Osteoblast (primary cell): ENCODE measurements around the gene SDF2. TPM values are rescaled to one million over a fixed set of nuclear protein-coding genes. Genes with fewer than 3 reads are reported as not detected.
A peak's percentile ranks its signal among the peaks of the same experiment; 100 is the strongest.

Experiments
- DNase-seq: peaks from one replicate; pipeline ENCODE4 v3.0.0; 2011; ENCODE audit warnings: low spot score, mixed read lengths; ENCODE audit not compliant: insufficient read length; ENCODE audit errors: missing footprints
- H2AFZ ChIP-seq: 2 replicates; pipeline ENCODE4 v1.6.0; 2011; ENCODE audit warnings: mild to moderate bottlenecking, low read length
- H3K27ac ChIP-seq: 2 replicates; pipeline ENCODE4 v1.5.1; 2011; ENCODE audit warnings: mild to moderate bottlenecking, low read depth, low read length, moderate library complexity
- H3K27me3 ChIP-seq: 2 replicates; pipeline ENCODE4 v1.6.0; 2012; ENCODE audit warnings: mild to moderate bottlenecking, control low read depth, inconsistent platforms, low read length, moderate library complexity; ENCODE audit not compliant: insufficient read depth
- H3K36me3 ChIP-seq: 2 replicates; pipeline ENCODE4 v1.5.1; 2011; ENCODE audit warnings: mild to moderate bottlenecking, low read length, control low read depth, moderate library complexity; ENCODE audit not compliant: insufficient read depth
- H3K4me1 ChIP-seq: 2 replicates; pipeline ENCODE4 v1.5.1; 2011; ENCODE audit warnings: mild to moderate bottlenecking, low read length, control low read depth, moderate library complexity; ENCODE audit not compliant: insufficient read depth
- H3K4me2 ChIP-seq: 2 replicates; pipeline ENCODE4 v1.6.0; 2011; ENCODE audit warnings: mild to moderate bottlenecking, low read length; ENCODE audit not compliant: insufficient read depth
- H3K4me3 ChIP-seq: fragments of 200-600 bp; sonication (generic); 3 replicates; pipeline ENCODE4 v1.5.1; 2012; ENCODE audit warnings: mild to moderate bottlenecking, low read length, inconsistent platforms; ENCODE audit not compliant: insufficient read depth
- H3K79me2 ChIP-seq: 2 replicates; pipeline ENCODE4 v1.6.0; 2012; ENCODE audit warnings: mild to moderate bottlenecking, low read length, control low read depth, inconsistent platforms; ENCODE audit not compliant: insufficient read depth
- H3K9me3 ChIP-seq: 2 replicates; pipeline ENCODE4 v1.5.1; 2011; ENCODE audit warnings: low read depth, low read length, control low read depth
- H4K20me1 ChIP-seq: 2 replicates; pipeline ENCODE4 v1.6.0; 2012; ENCODE audit warnings: mild to moderate bottlenecking, low read length, control low read depth; ENCODE audit not compliant: insufficient read depth
- CTCF ChIP-seq: IDR thresholded peaks from 2 replicates; pipeline ENCODE4 v1.5.1; 2011; ENCODE audit warnings: mild to moderate bottlenecking, low read depth, low read length, moderate library complexity; ENCODE audit errors: extremely low read depth
- total RNA-seq: library from RNA; depleted of rRNA; stranded (reverse); fragments of >200 nt; gene quantifications from 2 replicates; pipeline ENCODE4 v1.2.3, GENCODE V29; 2012

Gene SDF2
- total RNA-seq, 1 donor = 40.9 TPM

- Histone ChIP-seq H3K36me3 (peaks cover 83% of the 10 kb centered on the region), H4K20me1 (peaks cover 6% of the 10 kb centered on the region), H3K4me1 (no peaks in the 10 kb centered on the region), H3K27ac (no peak overlapping the region), H2AFZ (no peak overlapping the region), H3K9me3 (no peaks in the 10 kb centered on the region), H3K27me3 (no peaks in the 10 kb centered on the region), H3K4me3 (no peak overlapping the region), H3K4me2 (no peak overlapping the region), H3K79me2 (no peaks in the 10 kb centered on the region)
- no peak for TF ChIP-seq CTCF
- no peak for DNase-seq
These were observed 38.6 kb upstream of the SDF2 start for GRCh38 chr17:28700278-28700677.

- Histone ChIP-seq H3K4me2 (no peak overlapping the region), H3K4me1 (no peaks in the 10 kb centered on the region), H3K27ac (no peak overlapping the region), H3K36me3 (peaks cover 100% of the 10 kb centered on the region), H2AFZ (no peak overlapping the region), H3K9me3 (no peaks in the 10 kb centered on the region), H3K79me2 (no peaks in the 10 kb centered on the region), H3K27me3 (no peaks in the 10 kb centered on the region), H3K4me3 (no peak overlapping the region), H4K20me1 (peaks cover 6% of the 10 kb centered on the region)
- TF ChIP-seq CTCF = no peak
- peak; percentile 64 for DNase-seq
These were observed 36.7 kb upstream of the SDF2 start for GRCh38 chr17:28698253-28698941.

GRCh38 chr17:28693869-28694268 is 32.2 kb upstream of the SDF2 start:
- Histone ChIP-seq H3K4me3 (no peak overlapping the region), H3K4me2 (no peak overlapping the region), H3K79me2 (no peaks in the 10 kb centered on the region)

More at GRCh38 chr17:28693869-28694268, 32.2 kb upstream of the SDF2 start:
- peaks cover 86% of the 10 kb centered on the region for H3K36me3 ChIP-seq
- no peaks in the 10 kb centered on the region for H3K9me3 ChIP-seq
- H3K27me3 ChIP-seq = no peaks in the 10 kb centered on the region
- peaks cover 2% of the 10 kb centered on the region for H4K20me1 ChIP-seq
- no peaks in the 10 kb centered on the region for H3K4me1 ChIP-seq
- no peak for DNase-seq
- TF ChIP-seq CTCF = no peak
- H2AFZ ChIP-seq = no peak overlapping the region
- H3K27ac ChIP-seq = no peak overlapping the region
